A673 (cell line): ENCODE data around the gene BNC2. TPM values are rescaled to one million over a fixed set of nuclear protein-coding genes. Genes with fewer than 3 reads are reported as not detected.

Source experiments
- BruUV-seq: library from RNA; stranded (reverse); fragments of 400-500 nt; replicated peaks from 2 replicates; lab custom pipeline; 2021; lab: Mats Ljungman, UMichigan
- CTCF ChIA-PET: fragments of 300-600 bp; sonication (Branson Sonifier 250); formaldehyde crosslinking; loops from one replicate; lab custom pipeline; 2022; ENCODE audit warnings: antibody characterized with exemption; lab: Charles Lee
- POLR2A ChIA-PET: fragments of 300-600 bp; sonication (Branson Sonifier 250); formaldehyde crosslinking; loops from one replicate; lab custom pipeline; 2022; ENCODE audit warnings: antibody characterized with exemption; ENCODE audit not compliant: low non-redundant PET; lab: Charles Lee
- DNase-seq: peaks from one replicate; pipeline ENCODE4 v3.0.0-alpha.2; 2015; ENCODE audit warnings: low spot score
- H3K27ac ChIP-seq: fragments of 200-600 bp; sonication (generic); 2 replicates; pipeline ENCODE4 v1.5.1; 2016; ENCODE audit warnings: mixed run types, low read depth, mild to moderate bottlenecking, mixed read lengths, antibody characterized with exemption, low read length; ENCODE audit not compliant: poor library complexity, severe bottlenecking
- H3K27me3 ChIP-seq: fragments of 200-600 bp; sonication (generic); replicated peaks from 2 replicates; pipeline ENCODE4 v1.6.1; 2017; ENCODE audit warnings: mixed run types, low read depth, mild to moderate bottlenecking, mixed read lengths, antibody characterized with exemption, low read length; ENCODE audit not compliant: insufficient read depth, poor library complexity
- H3K36me3 ChIP-seq: fragments of 200-600 bp; sonication (generic); 2 replicates; pipeline ENCODE4 v1.6.1; 2016; ENCODE audit warnings: mixed run types, mild to moderate bottlenecking, mixed read lengths, antibody characterized with exemption, low read length; ENCODE audit not compliant: insufficient read depth, poor library complexity, severe bottlenecking
- H3K4me1 ChIP-seq: fragments of 200-600 bp; sonication (generic); 2 replicates; pipeline ENCODE4 v1.6.1; 2017; ENCODE audit warnings: mixed run types, mild to moderate bottlenecking, mixed read lengths, antibody characterized with exemption, low read length; ENCODE audit not compliant: insufficient read depth, poor library complexity, severe bottlenecking
- H3K4me3 ChIP-seq: fragments of 200-600 bp; sonication (generic); 2 replicates; pipeline ENCODE4 v1.5.1; 2016; ENCODE audit warnings: low read depth, mixed run types, mild to moderate bottlenecking, mixed read lengths, low read length; ENCODE audit not compliant: poor library complexity, severe bottlenecking
- H3K9me3 ChIP-seq: fragments of 200-600 bp; sonication (generic); 2 replicates; pipeline ENCODE4 v1.6.1; 2016; ENCODE audit warnings: mixed run types, low read depth, mild to moderate bottlenecking, mixed read lengths, antibody characterized with exemption, low read length; ENCODE audit not compliant: poor library complexity, severe bottlenecking
- EZH2 ChIP-seq: fragments of 200-600 bp; sonication (generic); IDR thresholded peaks from 2 replicates; pipeline ENCODE4 v1.6.1; 2017; ENCODE audit warnings: borderline replicate concordance, low read depth, mild to moderate bottlenecking, mixed read lengths, antibody characterized with exemption, low read length; ENCODE audit not compliant: poor library complexity, severe bottlenecking
- intact Hi-C: fragments of 100-400 bp; cut with micrococcal nuclease; formaldehyde crosslinking; loops from one replicate; pipeline ENCODE4 v1.10.0; 2022; ENCODE audit not compliant: unreplicated experiment
- total RNA-seq: library from RNA; stranded (reverse); gene quantifications from 2 replicates; pipeline ENCODE4 v1.2.3, GENCODE V29; 2021
- TF ChIP-seq, protein P1 (sequence below): fragments of 300-800, 200-600 bp; sonication (generic); conservative IDR thresholded peaks from 2 replicates; pipeline ENCODE4 v1.5.1; 2017; ENCODE audit warnings: low read depth, mild to moderate bottlenecking, antibody characterized with exemption, low read length, moderate library complexity, mixed read lengths

BNC2 gene
- total RNA-seq, 1 experiment from 2014 or later: 0.45 TPM

GRCh38 chr9:16744394-16744793, 126.1 kb downstream of the BNC2 start:
- no peaks in the 10 kb centered on the region for H3K4me1 ChIP-seq
- BruUV-seq: no TSS peak
- no peaks in the 10 kb centered on the region for H3K9me3 ChIP-seq
- POLR2A ChIA-PET: no interaction called here
- H3K27ac ChIP-seq: no peak overlapping the region
- H3K36me3 ChIP-seq: no peaks in the 10 kb centered on the region
- intact Hi-C loops: no loop called here
- no peak for DNase-seq
- H3K4me3 ChIP-seq: no peak overlapping the region
- TF ChIP-seq, protein P1, sequence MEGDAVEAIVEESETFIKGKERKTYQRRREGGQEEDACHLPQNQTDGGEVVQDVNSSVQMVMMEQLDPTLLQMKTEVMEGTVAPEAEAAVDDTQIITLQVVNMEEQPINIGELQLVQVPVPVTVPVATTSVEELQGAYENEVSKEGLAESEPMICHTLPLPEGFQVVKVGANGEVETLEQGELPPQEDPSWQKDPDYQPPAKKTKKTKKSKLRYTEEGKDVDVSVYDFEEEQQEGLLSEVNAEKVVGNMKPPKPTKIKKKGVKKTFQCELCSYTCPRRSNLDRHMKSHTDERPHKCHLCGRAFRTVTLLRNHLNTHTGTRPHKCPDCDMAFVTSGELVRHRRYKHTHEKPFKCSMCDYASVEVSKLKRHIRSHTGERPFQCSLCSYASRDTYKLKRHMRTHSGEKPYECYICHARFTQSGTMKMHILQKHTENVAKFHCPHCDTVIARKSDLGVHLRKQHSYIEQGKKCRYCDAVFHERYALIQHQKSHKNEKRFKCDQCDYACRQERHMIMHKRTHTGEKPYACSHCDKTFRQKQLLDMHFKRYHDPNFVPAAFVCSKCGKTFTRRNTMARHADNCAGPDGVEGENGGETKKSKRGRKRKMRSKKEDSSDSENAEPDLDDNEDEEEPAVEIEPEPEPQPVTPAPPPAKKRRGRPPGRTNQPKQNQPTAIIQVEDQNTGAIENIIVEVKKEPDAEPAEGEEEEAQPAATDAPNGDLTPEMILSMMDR: no peak
- no peak for TF ChIP-seq EZH2
- no peaks in the 10 kb centered on the region for H3K27me3 ChIP-seq
- CTCF ChIA-PET: no interaction called here

- BruUV-seq: no TSS peak
- ChIA-PET POLR2A (no interaction called here), CTCF (no interaction called here)
- no peak for DNase-seq
- H3K4me1 ChIP-seq: no peaks in the 10 kb centered on the region
- H3K4me3 ChIP-seq: no peak overlapping the region
- no peak overlapping the region for H3K27ac ChIP-seq
- intact Hi-C loops: no loop called here
- TF ChIP-seq, protein P1: no peak
- no peak for TF ChIP-seq EZH2
- H3K36me3 ChIP-seq: no peaks in the 10 kb centered on the region
- H3K27me3 ChIP-seq: no peaks in the 10 kb centered on the region
- H3K9me3 ChIP-seq: no peaks in the 10 kb centered on the region
Measured at GRCh38 chr9:16743375-16743774, 127.1 kb downstream of the BNC2 start.

DNA sequence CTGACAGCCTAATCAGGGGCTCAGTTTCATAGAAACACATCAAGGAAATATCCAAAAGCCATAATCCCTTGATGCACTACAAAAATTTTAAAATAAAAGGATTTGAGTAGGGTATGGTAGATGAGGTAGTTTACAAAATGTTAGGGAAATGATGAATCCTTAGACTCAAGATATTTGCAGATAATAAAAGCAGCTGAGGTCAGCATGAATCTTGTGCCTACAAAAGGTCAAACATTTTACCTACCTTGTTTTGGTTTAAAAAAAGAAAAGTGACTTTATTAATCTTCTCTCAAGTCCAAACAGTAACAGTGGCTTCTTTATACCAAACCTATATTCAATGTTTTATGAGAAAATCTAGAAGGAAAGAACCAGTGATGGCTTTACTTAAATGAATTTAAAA, 135.5 kb downstream of the BNC2 start:
- Histone ChIP-seq H3K4me3 (no peak overlapping the region), H3K4me1 (no peaks in the 10 kb centered on the region), H3K36me3 (no peaks in the 10 kb centered on the region), H3K27ac (no peak overlapping the region), H3K27me3 (no peaks in the 10 kb centered on the region), H3K9me3 (no peaks in the 10 kb centered on the region)
- BruUV-seq: no TSS peak
- TF ChIP-seq EZH2: no peak
- TF ChIP-seq, protein P1: no peak
- CTCF ChIA-PET: no interaction called here
- POLR2A ChIA-PET: no interaction called here
- DNase-seq: no peak
- intact Hi-C loops: no loop called here
